DND-41 (cell line): ENCODE results near the gene RGS1.

Experiments
- ATAC-seq: fragments of 200-7000 bp; cut with Tn5 transposase; 3 replicates; pipeline ENCODE4 v1.9.1; 2021; ENCODE audit warnings: low read depth; ENCODE audit not compliant: insufficient read depth
- DNase-seq: peaks from one replicate; pipeline ENCODE4 v3.0.0-alpha.2; 2020
- H2AFZ ChIP-seq: 2 replicates; pipeline ENCODE4 v1.6.0; 2012; ENCODE audit warnings: low read depth, low read length
- H3K27ac ChIP-seq: 2 replicates; pipeline ENCODE4 v1.5.1; 2012; ENCODE audit warnings: low read length, inconsistent platforms
- H3K27me3 ChIP-seq: fragments of 200-600 bp; sonication (generic); 2 replicates; pipeline ENCODE4 v1.6.0; 2012; ENCODE audit warnings: low read length, mild to moderate bottlenecking, inconsistent platforms; ENCODE audit not compliant: insufficient read depth, poor library complexity
- H3K36me3 ChIP-seq: 2 replicates; pipeline ENCODE4 v1.5.1; 2012; ENCODE audit warnings: low read length, inconsistent platforms; ENCODE audit not compliant: insufficient read depth
- H3K4me1 ChIP-seq: 2 replicates; pipeline ENCODE4 v1.5.1; 2012; ENCODE audit warnings: mild to moderate bottlenecking, low read length; ENCODE audit not compliant: insufficient read depth
- H3K4me2 ChIP-seq: 2 replicates; pipeline ENCODE4 v1.6.0; 2012; ENCODE audit warnings: mild to moderate bottlenecking, moderate library complexity, low read length, inconsistent platforms; ENCODE audit not compliant: insufficient read depth
- H3K4me3 ChIP-seq, 2 experiments: fragments of 200-600 bp in 1 of 2; shearing (Covaris generic) in 1 of 2; 2 replicates each; pipeline ENCODE4 v1.5.1; 2012 to 2016; ENCODE audit warnings: inconsistent platforms in 2 of 2, low read length in 2 of 2, mild to moderate bottlenecking in 2 of 2, low read depth in 1 of 2, moderate library complexity in 1 of 2
- H3K79me2 ChIP-seq: 2 replicates; pipeline ENCODE4 v1.6.0; 2012; ENCODE audit warnings: low read length, inconsistent platforms; ENCODE audit not compliant: insufficient read depth
- H3K9ac ChIP-seq: 2 replicates; pipeline ENCODE4 v1.6.0; 2012; ENCODE audit warnings: low read depth, mild to moderate bottlenecking, inconsistent platforms, low read length, moderate library complexity
- H3K9me3 ChIP-seq: 2 replicates; pipeline ENCODE4 v1.5.1; 2012; ENCODE audit warnings: low read length, moderate library complexity, mild to moderate bottlenecking, inconsistent platforms; ENCODE audit not compliant: insufficient read depth, severe bottlenecking
- H4K20me1 ChIP-seq: 2 replicates; pipeline ENCODE4 v1.6.0; 2012; ENCODE audit warnings: low read length; ENCODE audit not compliant: insufficient read depth
- CTCF ChIP-seq: IDR thresholded peaks from 2 replicates; pipeline ENCODE4 v1.5.1; 2012; ENCODE audit warnings: borderline replicate concordance, low read length, moderate library complexity, mild to moderate bottlenecking; ENCODE audit not compliant: poor library complexity, severe bottlenecking; ENCODE audit errors: extremely low read depth
- EZH2 ChIP-seq: IDR thresholded peaks from 3 replicates; pipeline ENCODE4 v1.6.1; 2012; ENCODE audit warnings: borderline replicate concordance, low read depth, mild to moderate bottlenecking, moderate library complexity, low read length, inconsistent platforms; ENCODE audit not compliant: severe bottlenecking

The RGS1 gene

GRCh38 chr1:192627901-192628300, 52.3 kb downstream of the RGS1 start:
- H4K20me1 ChIP-seq, result no peaks in the 10 kb centered on the region
- H3K9ac ChIP-seq, result no peak overlapping the region
- H2AFZ ChIP-seq, result no peak overlapping the region
- no peak overlapping the region for H3K4me3 ChIP-seq
- TF ChIP-seq CTCF (no peak), EZH2 (no peak)
- peaks cover 9% of the 10 kb centered on the region for H3K4me1 ChIP-seq
- DNase-seq, result no peak
- no peak for ATAC-seq
- H3K27me3 ChIP-seq, result no peaks in the 10 kb centered on the region
- no peaks in the 10 kb centered on the region for H3K9me3 ChIP-seq
- 0 out of 2 replicates have a peak, but pooled peaks cover 4% of the 10 kb centered on the region for H3K79me2 ChIP-seq
- no peaks in the 10 kb centered on the region for H3K36me3 ChIP-seq
- no peak overlapping the region for H3K27ac ChIP-seq
- H3K4me2 ChIP-seq, result no peak overlapping the region

GRCh38 chr1:192628396-192629057, 53.0 kb downstream of the RGS1 start:
- no peak overlapping the region for H3K27ac ChIP-seq
- TF ChIP-seq EZH2, result no peak
- TF ChIP-seq CTCF, result no peak
- 0 out of 2 replicates have a peak, but pooled peaks cover 4% of the 10 kb centered on the region for H3K79me2 ChIP-seq
- H2AFZ ChIP-seq, result no peak overlapping the region
- H3K4me2 ChIP-seq, result no peak overlapping the region
- ATAC-seq, result no peak
- H3K9ac ChIP-seq, result no peak overlapping the region
- H3K4me3 ChIP-seq, result no peak overlapping the region
- H3K4me1 ChIP-seq, result peaks cover 9% of the 10 kb centered on the region
- H4K20me1 ChIP-seq, result no peaks in the 10 kb centered on the region
- no peaks in the 10 kb centered on the region for H3K36me3 ChIP-seq
- H3K27me3 ChIP-seq, result no peaks in the 10 kb centered on the region
- no peak for DNase-seq
- H3K9me3 ChIP-seq, result no peaks in the 10 kb centered on the region

- ATAC-seq (no peak), DNase-seq (no peak)
- Histone ChIP-seq H3K36me3 (no peaks in the 10 kb centered on the region), H3K4me1 (peaks cover 9% of the 10 kb centered on the region), H3K9me3 (no peaks in the 10 kb centered on the region), H3K27ac (no peak overlapping the region), H3K9ac (no peak overlapping the region), H3K4me2 (no peak overlapping the region), H3K4me3 (no peak overlapping the region), H3K79me2 (0 out of 2 replicates have a peak, but pooled peaks cover 4% of the 10 kb centered on the region), H4K20me1 (no peaks in the 10 kb centered on the region), H2AFZ (no peak overlapping the region), H3K27me3 (no peaks in the 10 kb centered on the region)
- no peak for TF ChIP-seq EZH2
- no peak for TF ChIP-seq CTCF
Measured at GRCh38 chr1:192629612-192630011, 54.0 kb downstream of the RGS1 start.
